Natural killer cell treated with Interleukin-12 subunit alpha and Interleukin-12 subunit beta and Interleukin-15 and Interleukin-18, amount 100 ng/mL, for 72 hours (primary cell): ENCODE results near the gene CCDC146. TPM values are rescaled to one million over a fixed set of nuclear protein-coding genes. Genes with fewer than 3 reads are reported as not detected.
A peak's percentile ranks its signal among the peaks of the same experiment; 100 is the strongest.
"Not testable (repeated sequence)": the region's sequence is repeated elsewhere in the genome, so short reads cannot be mapped to it uniquely, and the experiment has no call there.

Experiments
- ATAC-seq, 2 donors: fragments of 150-1000 bp; cut with Tn5 transposase in 1 of 2; sonication (Bioruptor Pico), chemical (Tn5 transposase) in 1 of 2; 2 replicates each; pipeline ENCODE4 v1.10.0; 2021
- DNase-seq: peaks from one replicate; pipeline ENCODE4 v3.0.0; 2022; ENCODE audit warnings: low spot score
- H3K27ac Mint-ChIP-seq, 2 donors: 1 replicate in 1 of 2; 2 replicates in 1 of 2; pipeline ENCODE4 v1.8.0; 2022; ENCODE audit warnings: mixed read lengths in 2 of 2, mild to moderate bottlenecking in 1 of 2, moderate library complexity in 1 of 2
- H3K27me3 Mint-ChIP-seq, 2 donors: 1 replicate in 1 of 2; 2 replicates in 1 of 2; pipeline ENCODE4 v1.8.0; 2022; ENCODE audit warnings: mixed read lengths in 2 of 2
- H3K36me3 Mint-ChIP-seq: one replicate; pipeline ENCODE4 v1.8.0; 2022; ENCODE audit warnings: mixed read lengths
- H3K4me1 Mint-ChIP-seq, 2 donors: 1 replicate in 1 of 2; 2 replicates in 1 of 2; pipeline ENCODE4 v1.8.0; 2022; ENCODE audit warnings: low read depth in 2 of 2, mixed read lengths in 2 of 2, mild to moderate bottlenecking in 1 of 2
- H3K4me3 Mint-ChIP-seq: one replicate; pipeline ENCODE4 v1.8.0; 2022; ENCODE audit warnings: mixed read lengths
- H3K9me3 Mint-ChIP-seq: 2 replicates; pipeline ENCODE4 v1.8.0; 2022; ENCODE audit warnings: mixed read lengths
- total RNA-seq, 2 donors: library from RNA; stranded (reverse); gene quantifications; one replicate each; pipeline ENCODE4 v1.2.3, GENCODE V29; 2022

Gene CCDC146
- total RNA-seq, 2 donors from 2014 or later = 3.2 to 3.4 TPM

DNA sequence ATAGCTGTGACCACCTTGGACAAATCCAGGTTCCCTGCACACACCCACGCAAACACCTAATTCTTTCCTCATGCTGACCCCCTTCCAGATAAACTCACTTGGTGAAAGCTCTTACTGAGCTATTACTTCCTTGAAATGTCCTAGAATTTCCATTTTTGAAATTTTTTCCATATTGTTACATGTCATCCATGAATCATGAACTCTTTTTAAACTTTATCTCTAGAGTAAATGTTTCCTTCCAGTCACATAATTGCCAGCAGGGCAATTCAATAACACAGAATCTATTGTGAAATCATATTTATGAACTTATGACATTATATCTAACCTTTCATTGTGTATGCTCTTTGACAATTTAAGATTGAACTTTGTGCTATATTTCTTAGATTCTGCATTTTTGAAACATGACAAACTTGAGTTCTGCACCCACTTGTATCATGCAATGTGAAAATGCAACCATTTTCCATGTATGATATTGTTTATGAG is 104.0 kb downstream of the CCDC146 start:
- H3K36me3 Mint-ChIP-seq = peaks cover 14% of the 10 kb centered on the region
- ATAC-seq (no peak), DNase-seq (no peak)
- H3K27ac Mint-ChIP-seq = no peak overlapping the region
- H3K4me3 Mint-ChIP-seq = no peak overlapping the region
- H3K27me3 Mint-ChIP-seq = no peaks in the 10 kb centered on the region
- H3K4me1 Mint-ChIP-seq = peaks cover 7 to 12% of the 10 kb centered on the region in 2 donors
- H3K9me3 Mint-ChIP-seq = peaks cover 10% of the 10 kb centered on the region

DNA sequence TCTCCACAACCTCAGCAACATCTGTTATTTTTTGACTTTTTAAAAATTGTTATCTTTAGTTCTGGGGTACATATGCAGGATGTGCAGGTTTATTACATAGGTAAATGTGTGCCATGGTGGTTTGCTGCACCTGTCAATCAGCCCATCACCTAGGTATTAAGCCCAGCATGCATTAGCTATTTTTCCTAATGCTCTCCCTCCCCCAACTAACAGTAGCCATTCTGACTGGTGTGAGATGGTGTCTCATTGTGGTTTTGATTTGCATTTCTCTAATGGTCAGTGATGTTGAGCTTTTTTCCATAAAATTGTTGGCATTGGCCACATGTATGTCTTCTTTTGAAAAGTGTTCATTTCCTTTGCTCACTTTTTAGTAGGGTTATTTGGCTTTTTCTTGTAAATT is 106.4 kb downstream of the CCDC146 start:
- H3K9me3 Mint-ChIP-seq, ATAC-seq, H3K27ac Mint-ChIP-seq, H3K27me3 Mint-ChIP-seq, DNase-seq, H3K4me3 Mint-ChIP-seq, H3K4me1 Mint-ChIP-seq: not testable (repeated sequence)
- H3K36me3 Mint-ChIP-seq = peaks cover 14% of the 10 kb centered on the region

DNA sequence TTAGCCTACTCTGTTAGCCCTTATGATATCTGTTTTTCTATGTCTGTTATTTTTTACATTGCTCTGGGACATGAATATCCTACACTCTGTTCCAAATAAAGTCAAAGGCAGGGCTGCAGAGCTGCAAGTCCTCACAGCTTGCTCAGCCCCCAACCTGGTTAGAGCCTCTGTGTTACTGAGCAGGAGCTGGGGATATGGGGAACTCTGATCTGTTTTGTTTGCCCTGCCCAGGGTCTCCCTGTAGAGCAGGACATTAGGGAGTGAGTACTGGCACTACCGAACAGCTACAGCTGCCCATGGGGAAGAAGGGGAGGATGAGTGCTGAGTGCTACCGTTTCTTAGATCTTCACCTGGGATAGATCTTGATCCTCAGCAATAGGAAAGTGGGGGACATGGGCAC is 110.1 kb downstream of the CCDC146 start:
- peaks cover 0 to under 1% of the 10 kb centered on the region in 2 donors for H3K4me1 Mint-ChIP-seq
- DNase-seq (no peak), ATAC-seq (no peak)
- peaks cover 14% of the 10 kb centered on the region for H3K36me3 Mint-ChIP-seq
- peaks cover 10% of the 10 kb centered on the region for H3K9me3 Mint-ChIP-seq
- no peaks in the 10 kb centered on the region for H3K27me3 Mint-ChIP-seq
- H3K4me3 Mint-ChIP-seq = no peak overlapping the region
- H3K27ac Mint-ChIP-seq = no peak overlapping the region

DNA sequence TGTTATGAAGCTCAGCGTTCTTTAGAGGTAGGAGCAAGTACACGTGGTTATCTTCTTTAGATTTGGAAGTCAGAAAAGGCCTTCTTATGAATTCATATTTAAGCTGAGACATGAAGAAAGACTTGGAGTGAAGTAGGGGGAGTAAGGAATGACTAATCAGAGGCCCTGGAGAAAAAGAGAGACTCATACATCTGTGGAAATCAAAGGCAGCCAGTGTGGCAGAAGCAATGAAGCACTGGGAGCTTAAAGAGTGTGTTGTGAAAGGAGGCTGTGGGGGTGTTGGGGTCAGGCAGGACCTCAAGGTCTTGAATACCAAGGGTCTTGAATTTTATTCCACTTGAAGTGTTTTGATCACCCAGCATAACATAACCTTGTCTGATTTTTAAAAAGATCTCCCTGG is 112.9 kb downstream of the CCDC146 start:
- H3K27ac Mint-ChIP-seq = no peak overlapping the region
- no peak overlapping the region for H3K4me3 Mint-ChIP-seq
- H3K9me3 Mint-ChIP-seq = peaks cover 10% of the 10 kb centered on the region
- H3K27me3 Mint-ChIP-seq = no peaks in the 10 kb centered on the region
- H3K4me1 Mint-ChIP-seq = peaks cover 12 to 14% of the 10 kb centered on the region in 2 donors
- ATAC-seq (no peak), DNase-seq (no peak)
- peaks cover 13% of the 10 kb centered on the region for H3K36me3 Mint-ChIP-seq

DNA sequence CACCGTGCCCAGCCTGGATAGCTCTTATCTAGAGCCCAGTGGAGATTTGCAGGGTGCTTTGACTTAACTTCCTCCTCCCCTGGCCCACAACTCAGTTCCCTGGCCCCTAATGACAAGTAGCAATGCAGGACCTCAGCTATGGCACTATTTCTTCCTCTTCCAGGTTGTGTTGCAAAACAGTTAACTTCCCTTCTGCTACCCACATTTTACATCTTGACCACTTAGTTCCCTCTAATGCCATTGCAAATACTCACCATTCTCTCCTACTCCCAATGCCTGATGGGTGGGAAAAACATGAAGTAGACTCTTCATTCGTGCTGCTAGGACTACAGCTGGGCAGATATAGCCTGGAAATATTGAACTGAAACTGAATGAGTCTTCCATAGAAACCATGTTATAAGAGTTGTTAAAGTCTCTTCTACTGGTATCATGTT is 116.3 kb downstream of the CCDC146 start:
- no peak overlapping the region for H3K4me3 Mint-ChIP-seq
- peaks cover 3% of the 10 kb centered on the region for H3K9me3 Mint-ChIP-seq
- no peak for ATAC-seq
- peaks cover 4% of the 10 kb centered on the region for H3K36me3 Mint-ChIP-seq
- DNase-seq = no peak
- peak overlapping the region in 1 of 2 donors; percentile 2 for H3K27ac Mint-ChIP-seq
- no peaks in the 10 kb centered on the region for H3K27me3 Mint-ChIP-seq
- peaks cover 12 to 14% of the 10 kb centered on the region in 2 donors for H3K4me1 Mint-ChIP-seq

DNA sequence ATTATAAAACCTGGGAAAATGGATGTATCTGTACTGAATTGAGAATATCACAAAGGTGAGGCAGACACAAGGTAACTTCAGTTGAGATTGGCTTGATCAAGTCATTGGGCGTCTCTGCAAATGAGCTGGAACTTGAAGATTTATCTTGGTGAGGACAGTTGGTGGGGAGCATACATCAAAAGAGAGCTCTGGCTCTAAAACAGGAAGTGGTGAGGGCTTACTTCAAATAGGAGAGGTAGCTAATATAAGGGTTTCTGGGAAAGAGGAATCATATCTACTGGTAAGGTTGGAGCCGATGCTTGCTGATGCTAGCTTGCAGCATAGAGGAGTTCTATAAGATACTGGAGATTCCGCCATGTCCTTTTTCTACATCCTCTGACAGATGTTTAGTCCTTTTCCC is 117.1 kb downstream of the CCDC146 start:
- Mint-ChIP-seq H3K27me3 (no peaks in the 10 kb centered on the region), H3K36me3 (peaks cover 4% of the 10 kb centered on the region), H3K9me3 (peaks cover 3% of the 10 kb centered on the region), H3K4me1 (peaks cover 12 to 14% of the 10 kb centered on the region in 2 donors), H3K27ac (no peak overlapping the region), H3K4me3 (no peak overlapping the region)
- no peak for ATAC-seq
- no peak for DNase-seq

DNA sequence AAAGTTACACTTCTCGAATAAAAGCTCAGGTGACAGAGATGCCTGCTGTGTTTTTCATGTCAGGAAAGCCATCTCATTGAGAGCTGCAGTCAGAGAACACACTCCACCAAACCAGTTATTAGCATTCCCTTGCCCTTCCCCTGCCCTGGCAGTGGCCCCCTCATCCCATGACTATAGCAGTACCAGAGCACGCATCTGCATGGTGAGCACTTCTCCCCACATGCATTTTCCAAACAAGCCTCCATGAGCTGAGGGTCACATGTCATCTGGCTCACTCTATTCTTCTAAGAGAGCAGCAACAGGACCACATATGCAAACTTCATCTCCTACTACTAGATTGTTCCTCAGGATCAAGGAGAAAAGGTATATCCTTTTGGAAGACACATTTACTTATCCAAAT is 119.7 kb downstream of the CCDC146 start:
- Mint-ChIP-seq H3K4me1 (peaks cover 16 to 18% of the 10 kb centered on the region in 2 donors), H3K36me3 (peaks cover 4% of the 10 kb centered on the region), H3K27ac (no peak overlapping the region), H3K9me3 (peaks cover 3% of the 10 kb centered on the region), H3K4me3 (no peak overlapping the region), H3K27me3 (no peaks in the 10 kb centered on the region)
- DNase-seq (no peak), ATAC-seq (no peak)

DNA sequence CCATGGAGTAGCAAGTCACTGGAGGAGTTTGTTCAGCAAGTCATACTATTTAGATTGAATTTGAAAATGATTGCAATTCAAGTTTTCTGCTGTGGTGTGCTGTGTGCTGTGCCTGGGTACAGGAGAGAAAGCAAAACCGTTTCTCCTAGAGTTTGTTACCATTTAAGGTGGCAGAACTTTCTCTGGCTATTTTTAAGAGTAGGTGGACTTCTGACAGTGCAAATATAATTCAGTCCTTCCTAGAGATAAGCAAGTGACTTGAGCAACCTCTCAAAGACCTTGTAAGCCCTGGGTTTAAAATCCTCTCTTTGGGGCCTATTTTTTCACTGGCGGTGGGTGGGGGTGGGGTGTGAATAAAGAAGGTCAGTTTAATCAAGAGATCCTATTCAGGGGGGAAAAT is 120.1 kb downstream of the CCDC146 start:
- Mint-ChIP-seq H3K9me3 (peaks cover 3% of the 10 kb centered on the region), H3K27ac (no peak overlapping the region), H3K4me1 (peaks cover 16 to 17% of the 10 kb centered on the region in 2 donors), H3K36me3 (peaks cover 4% of the 10 kb centered on the region), H3K27me3 (no peaks in the 10 kb centered on the region), H3K4me3 (no peak overlapping the region)
- ATAC-seq (no peak), DNase-seq (no peak)

DNA sequence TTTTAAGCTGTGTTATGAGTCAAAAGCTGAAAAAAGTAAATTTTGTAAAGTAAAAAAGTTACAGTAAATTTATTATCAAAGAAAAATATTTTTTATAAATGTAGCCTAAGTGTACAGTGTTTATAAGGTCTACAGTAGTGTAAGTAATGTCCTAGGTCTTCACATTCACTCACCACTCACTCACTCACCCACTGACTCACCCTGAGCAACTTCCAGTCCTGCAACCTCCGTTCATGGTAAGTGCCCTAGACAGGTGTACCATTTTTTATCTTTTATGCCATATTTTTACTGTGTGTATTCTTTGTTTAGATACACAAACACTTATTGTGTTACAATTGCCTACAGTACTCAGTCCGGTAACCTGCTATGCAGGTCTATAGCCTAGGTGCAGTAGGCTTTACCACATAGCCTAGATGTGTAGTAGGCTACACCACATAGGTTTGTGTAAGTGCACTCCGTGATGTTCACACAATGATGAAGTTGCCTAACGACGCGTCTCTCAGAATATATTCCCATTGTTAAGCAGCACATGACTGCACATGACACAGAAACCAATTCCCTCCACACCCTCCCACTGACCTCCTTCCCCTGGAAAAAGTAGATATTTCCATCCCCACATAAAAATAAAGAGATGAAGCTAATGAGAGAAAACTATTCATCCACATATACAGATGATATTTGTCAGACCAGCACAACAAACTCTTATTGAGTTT is 122.0 kb downstream of the CCDC146 start:
- Mint-ChIP-seq H3K4me1 (peaks cover 7 to 8% of the 10 kb centered on the region in 2 donors), H3K4me3 (no peak overlapping the region), H3K27me3 (no peaks in the 10 kb centered on the region), H3K27ac (no peak overlapping the region), H3K9me3 (peaks cover 2% of the 10 kb centered on the region), H3K36me3 (no peaks in the 10 kb centered on the region)
- ATAC-seq = no peak
- no peak for DNase-seq

DNA sequence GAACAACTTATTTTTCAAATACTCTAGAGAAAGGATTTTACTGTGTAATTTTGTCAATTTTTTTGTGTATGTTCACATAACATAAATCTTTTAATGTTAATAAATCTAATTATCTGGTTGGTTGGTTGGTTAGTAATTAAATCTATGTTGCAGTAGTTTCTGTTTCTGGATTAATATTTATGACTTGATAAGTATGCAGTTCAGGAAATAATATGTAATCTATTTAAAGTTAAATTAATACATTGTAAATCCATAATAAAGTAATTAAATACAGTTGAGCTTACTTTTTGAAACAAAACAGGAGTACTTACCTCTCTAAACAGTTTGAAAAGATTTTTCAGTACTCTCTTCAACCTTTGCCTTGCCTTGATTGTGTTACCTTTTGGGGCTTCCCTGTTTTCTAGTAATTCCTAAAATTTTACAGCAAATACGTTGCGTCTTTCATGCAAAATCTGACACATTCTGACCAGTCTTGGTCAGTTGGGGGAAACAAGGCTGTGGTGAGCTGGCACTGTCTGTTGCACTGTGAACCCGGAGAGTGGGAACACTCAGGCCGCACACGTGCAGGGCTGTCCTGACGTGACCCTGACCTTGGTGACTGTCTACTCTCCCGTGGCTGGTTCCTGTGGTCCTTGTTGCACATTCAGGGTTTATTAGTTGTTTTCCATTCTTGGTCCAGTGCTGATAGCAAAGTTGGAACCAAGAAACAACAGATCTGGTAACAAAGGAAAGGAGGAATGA is 122.8 kb downstream of the CCDC146 start:
- H3K9me3 Mint-ChIP-seq = no peaks in the 10 kb centered on the region
- no peak overlapping the region for H3K27ac Mint-ChIP-seq
- H3K27me3 Mint-ChIP-seq = no peaks in the 10 kb centered on the region
- DNase-seq (no peak), ATAC-seq (no peak)
- H3K4me3 Mint-ChIP-seq = no peak overlapping the region
- no peaks in the 10 kb centered on the region for H3K36me3 Mint-ChIP-seq
- peaks cover 4% of the 10 kb centered on the region in 2 donors for H3K4me1 Mint-ChIP-seq

DNA sequence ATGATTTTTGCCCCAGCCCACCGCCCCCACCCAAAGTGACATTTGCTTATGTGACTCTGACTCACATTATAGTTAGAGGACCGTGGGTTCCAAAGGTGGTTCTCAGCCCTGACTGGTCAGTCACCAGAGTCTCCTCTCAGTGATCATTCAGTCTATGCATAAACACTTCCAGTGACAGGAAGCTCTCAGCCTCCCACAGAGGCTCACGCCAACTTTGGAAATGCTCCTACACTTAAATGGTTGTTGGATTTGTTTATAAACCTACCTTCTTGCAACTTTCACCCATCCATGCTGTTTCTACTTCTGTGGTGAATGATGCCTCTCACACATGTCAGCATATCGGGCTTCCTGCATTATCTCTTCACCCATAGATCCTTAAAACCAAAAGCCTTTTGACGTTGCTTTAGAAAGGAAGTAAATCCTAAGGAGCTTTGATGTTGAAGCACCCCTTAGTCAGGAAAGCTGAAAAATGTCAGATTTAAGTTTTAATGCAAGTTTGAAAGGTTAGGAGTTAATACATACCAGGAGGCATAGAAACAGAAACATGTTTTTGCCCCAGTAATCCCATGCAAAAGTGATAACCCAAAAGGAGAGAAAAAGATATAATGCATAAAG is 123.7 kb downstream of the CCDC146 start:
- DNase-seq (no peak), ATAC-seq (no peak)
- no peak overlapping the region for H3K4me3 Mint-ChIP-seq
- H3K27ac Mint-ChIP-seq = no peak overlapping the region
- H3K4me1 Mint-ChIP-seq = peaks cover 4% of the 10 kb centered on the region in 2 donors
- no peaks in the 10 kb centered on the region for H3K36me3 Mint-ChIP-seq
- no peaks in the 10 kb centered on the region for H3K9me3 Mint-ChIP-seq
- H3K27me3 Mint-ChIP-seq = no peaks in the 10 kb centered on the region

DNA sequence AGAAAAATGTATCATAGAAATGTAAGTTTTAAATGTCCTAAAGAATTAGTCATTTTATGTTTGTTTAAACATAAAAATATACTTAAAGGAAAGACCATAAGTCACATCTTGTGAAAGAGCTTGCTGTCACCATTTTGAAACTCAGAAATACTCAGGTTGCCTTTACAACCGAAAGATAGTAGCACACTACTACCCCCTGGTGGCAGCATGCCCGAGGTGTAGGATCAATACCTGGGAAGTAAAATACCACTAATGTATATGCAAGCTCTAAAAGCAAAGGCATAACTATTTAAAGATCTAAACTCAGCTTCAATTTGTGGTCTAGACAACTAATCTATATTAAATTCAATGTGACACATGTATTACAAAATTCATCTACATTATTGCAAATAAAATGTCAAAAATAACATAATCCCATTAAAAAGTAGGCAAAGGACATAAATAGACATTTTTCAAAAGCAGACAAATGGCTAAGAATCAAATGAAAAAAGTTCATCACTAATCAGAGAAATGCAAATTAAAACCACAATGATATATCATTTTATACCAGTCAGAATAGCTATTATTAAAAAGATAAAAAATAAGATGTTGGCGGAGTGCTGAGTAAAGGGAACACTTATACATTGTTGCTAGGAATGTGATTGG is 124.9 kb downstream of the CCDC146 start:
- H3K4me3 Mint-ChIP-seq = no peak overlapping the region
- peak; percentile 84 to 89 for ATAC-seq

DNA sequence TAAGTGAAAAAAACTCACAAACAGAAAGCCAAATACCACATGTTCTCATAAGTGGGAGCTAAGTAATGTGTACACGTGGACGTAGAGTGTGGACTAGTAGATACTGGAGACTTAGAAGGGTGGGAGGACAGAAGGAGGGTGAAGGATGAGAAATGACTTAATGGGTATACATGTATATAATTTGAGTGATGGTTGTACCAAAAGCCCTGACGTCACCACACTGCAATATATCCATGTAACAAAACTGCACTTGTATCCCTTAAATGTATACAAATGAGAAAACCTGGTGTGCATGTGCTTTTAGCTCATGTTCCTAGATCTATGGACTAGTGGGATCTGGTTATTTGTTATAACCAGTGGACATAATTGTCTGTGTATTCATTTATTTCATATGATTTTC is 125.7 kb downstream of the CCDC146 start:
- DNase-seq (no peak), ATAC-seq (no peak)
- peak overlapping the region in 1 of 2 donors; percentile 16 for H3K27ac Mint-ChIP-seq
- no peaks in the 10 kb centered on the region for H3K36me3 Mint-ChIP-seq
- H3K27me3 Mint-ChIP-seq = no peaks in the 10 kb centered on the region
- no peak overlapping the region for H3K4me3 Mint-ChIP-seq
- no peaks in the 10 kb centered on the region for H3K9me3 Mint-ChIP-seq
- peaks cover 6% of the 10 kb centered on the region in 2 donors for H3K4me1 Mint-ChIP-seq

More for the DNA sequence above, 124.9 kb downstream of the CCDC146 start:
- H3K27me3 Mint-ChIP-seq = no peaks in the 10 kb centered on the region
- no peaks in the 10 kb centered on the region for H3K9me3 Mint-ChIP-seq
- peaks cover 4% of the 10 kb centered on the region in 2 donors for H3K4me1 Mint-ChIP-seq
- H3K36me3 Mint-ChIP-seq = no peaks in the 10 kb centered on the region
- no peak overlapping the region for H3K27ac Mint-ChIP-seq
- DNase-seq = peak; percentile 83
